Neural cell (in vitro differentiated cells): ENCODE results near the gene DAPK2. TPM values are rescaled to one million over a fixed set of nuclear protein-coding genes. Genes with fewer than 3 reads are reported as not detected.

Experiments
- H2AFZ ChIP-seq: fragments of 200-600, 300-800 bp; sonication (generic), shearing (Covaris generic); 2 replicates; pipeline ENCODE4 v1.6.0; 2014; ENCODE audit warnings: low read depth, mild to moderate bottlenecking, antibody characterized with exemption, low read length, moderate library complexity
- H3F3A ChIP-seq: fragments of 200-600 bp; shearing (Covaris generic); 2 replicates; pipeline ENCODE4 v1.6.1; 2016; ENCODE audit warnings: mild to moderate bottlenecking, moderate library complexity, mixed read lengths, antibody characterized with exemption, low read length; ENCODE audit not compliant: insufficient read depth, poor library complexity, severe bottlenecking
- H3K27ac ChIP-seq: fragments of 200-600, 300-800 bp; sonication (generic), shearing (Covaris generic); 2 replicates; pipeline ENCODE4 v1.5.1; 2014; ENCODE audit warnings: mild to moderate bottlenecking, low read length, moderate library complexity
- H3K27me3 ChIP-seq: fragments of 300-800, 200-600 bp; sonication (generic), shearing (Covaris generic); 2 replicates; pipeline ENCODE4 v1.6.0; 2014; ENCODE audit warnings: mild to moderate bottlenecking, low read depth, low read length, moderate library complexity; ENCODE audit not compliant: insufficient read depth
- H3K36me3 ChIP-seq: fragments of 300-800, 200-600 bp; sonication (generic), shearing (Covaris generic); 2 replicates; pipeline ENCODE4 v1.5.1; 2014; ENCODE audit warnings: mild to moderate bottlenecking, antibody characterized with exemption, low read length, moderate library complexity; ENCODE audit not compliant: insufficient read depth
- H3K4me2 ChIP-seq: fragments of 300-800, 200-600 bp; sonication (generic), shearing (Covaris generic); 2 replicates; pipeline ENCODE4 v1.6.0; 2014; ENCODE audit warnings: mild to moderate bottlenecking, low read length
- H3K4me3 ChIP-seq: fragments of 300-800, 200-600 bp; sonication (generic), shearing (Covaris generic); 2 replicates; pipeline ENCODE4 v1.5.1; 2014; ENCODE audit warnings: mild to moderate bottlenecking, low read length, moderate library complexity
- H3K79me2 ChIP-seq: fragments of 200-600 bp; shearing (Covaris generic); replicated peaks from 2 replicates; pipeline ENCODE4 v1.6.0; 2014; ENCODE audit warnings: mild to moderate bottlenecking, low read length, moderate library complexity; ENCODE audit not compliant: insufficient read depth
- H3K9ac ChIP-seq: fragments of 300-800, 200-600 bp; sonication (generic), shearing (Covaris generic); 2 replicates; pipeline ENCODE4 v1.6.1; 2016; ENCODE audit warnings: mild to moderate bottlenecking, low read length, mixed read lengths
- H3K9me2 ChIP-seq: fragments of 200-600 bp; shearing (Covaris generic); 2 replicates; pipeline ENCODE4 v1.6.1; 2016; ENCODE audit warnings: mild to moderate bottlenecking, low read length, mixed read lengths; ENCODE audit not compliant: insufficient read depth
- H3K9me3 ChIP-seq: fragments of 200-600, 300-800 bp; sonication (generic), shearing (Covaris generic); 2 replicates; pipeline ENCODE4 v1.6.1; 2016; ENCODE audit warnings: mild to moderate bottlenecking, mixed run types, low read length, moderate library complexity, mixed read lengths
- H4K20me1 ChIP-seq: fragments of 200-600 bp; shearing (Covaris generic); 2 replicates; pipeline ENCODE4 v1.6.1; 2016; ENCODE audit warnings: mild to moderate bottlenecking, mixed run types; ENCODE audit not compliant: insufficient read depth
- EP300 ChIP-seq: fragments of 450-650 bp; conservative IDR thresholded peaks from 2 replicates; pipeline ENCODE4 v1.6.1; 2014; ENCODE audit warnings: antibody characterized with exemption, mild to moderate bottlenecking, moderate library complexity; ENCODE audit not compliant: poor library complexity, severe bottlenecking
- EZH2 ChIP-seq: fragments of 200-600, 300-800 bp; shearing (Covaris generic), sonication (generic); IDR thresholded peaks from 2 replicates; pipeline ENCODE4 v1.6.1; 2014; ENCODE audit warnings: antibody characterized with exemption, low read length, borderline replicate concordance, mild to moderate bottlenecking; ENCODE audit not compliant: insufficient read depth, poor library complexity, severe bottlenecking
- MXI1 ChIP-seq: fragments of 450-650 bp; conservative IDR thresholded peaks from 2 replicates; pipeline ENCODE4 v1.6.1; 2014; ENCODE audit warnings: antibody characterized with exemption, mild to moderate bottlenecking; ENCODE audit not compliant: poor library complexity, severe bottlenecking
- POLR2AphosphoS5 ChIP-seq: IDR thresholded peaks from 2 replicates; pipeline ENCODE4 v1.6.1; 2012
- RAD21 ChIP-seq: fragments of 450-650 bp; conservative IDR thresholded peaks from 2 replicates; pipeline ENCODE4 v1.6.1; 2014; ENCODE audit warnings: antibody characterized with exemption, mild to moderate bottlenecking, moderate library complexity
- SMC3 ChIP-seq: fragments of 450-650 bp; conservative IDR thresholded peaks from 2 replicates; pipeline ENCODE4 v1.6.1; 2014; ENCODE audit warnings: antibody characterized with exemption, mild to moderate bottlenecking, moderate library complexity; ENCODE audit not compliant: poor library complexity
- TAF1 ChIP-seq: IDR thresholded peaks from 2 replicates; pipeline ENCODE4 v1.6.1; 2012; ENCODE audit warnings: low read depth
- polyA plus RNA-seq: library from polyadenylated mRNA; depleted of rRNA; stranded (reverse); fragments of >200 nt; gene quantifications from 2 replicates; pipeline ENCODE4 v1.2.3, GENCODE V29; 2014
- TF ChIP-seq, protein P1 (sequence below): fragments of 450-650 bp; IDR thresholded peaks from 2 replicates; pipeline ENCODE4 v1.5.1; 2014; ENCODE audit warnings: antibody characterized with exemption, mild to moderate bottlenecking, moderate library complexity; ENCODE audit not compliant: poor library complexity, severe bottlenecking
- TF ChIP-seq, protein P2 (sequence below): IDR thresholded peaks from 2 replicates; pipeline ENCODE4 v1.6.1; 2012; ENCODE audit warnings: borderline replicate concordance

Gene DAPK2
- polyA plus RNA-seq, 1 donor from 2014 or later = 0.78 TPM

DNA sequence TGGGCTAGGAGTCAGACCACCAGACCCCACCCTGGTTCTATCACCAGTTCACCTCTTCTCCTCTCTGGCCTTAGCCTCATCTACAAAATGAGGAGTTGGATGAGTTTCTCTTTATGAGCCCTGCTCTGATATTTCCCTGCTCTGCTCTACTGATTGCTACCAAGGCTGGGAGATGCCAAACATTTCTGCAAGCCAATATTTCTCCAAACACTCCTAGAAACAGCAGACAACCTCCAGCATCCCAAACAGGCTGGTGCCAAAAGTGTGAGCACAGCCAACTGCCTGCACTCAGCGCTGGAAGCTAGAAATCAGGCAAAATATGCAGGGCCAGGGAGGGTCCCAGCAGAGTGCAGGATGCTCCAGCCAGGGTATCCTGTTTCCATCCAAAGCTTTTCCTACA, 10.8 kb downstream of the DAPK2 start:
- no peak overlapping the region for H3K9ac ChIP-seq
- no peaks in the 10 kb centered on the region for H4K20me1 ChIP-seq
- H3K36me3 ChIP-seq = no peaks in the 10 kb centered on the region
- H3K27me3 ChIP-seq = no peaks in the 10 kb centered on the region
- no peaks in the 10 kb centered on the region for H3K9me3 ChIP-seq
- no peaks in the 10 kb centered on the region for H3F3A ChIP-seq
- TF ChIP-seq MXI1 (no peak), EP300 (no peak)
- H3K4me3 ChIP-seq = no peak overlapping the region
- H3K79me2 ChIP-seq = no peaks in the 10 kb centered on the region
- H3K9me2 ChIP-seq = no peaks in the 10 kb centered on the region
- H3K27ac ChIP-seq = no peak overlapping the region
- H2AFZ ChIP-seq = no peak overlapping the region
- H3K4me2 ChIP-seq = no peak overlapping the region

DNA sequence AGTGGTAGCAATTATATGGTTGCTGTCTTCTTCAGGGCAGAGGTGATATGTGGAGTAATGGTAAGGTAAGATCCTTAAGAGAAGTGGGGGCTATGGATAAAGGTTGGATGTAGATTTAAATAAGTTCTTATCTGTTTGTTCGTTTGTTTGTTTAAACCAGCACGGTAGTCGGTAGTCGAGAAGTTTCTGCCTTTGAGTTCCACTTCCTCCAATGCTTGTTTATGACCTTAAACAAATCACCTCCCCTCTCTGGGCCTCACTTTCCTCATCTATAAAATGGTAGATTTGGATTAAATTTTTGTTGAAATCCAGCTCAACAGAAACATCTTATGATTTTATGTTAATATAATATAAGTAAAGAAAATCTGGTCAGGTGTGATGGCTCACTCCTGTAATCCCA, 11.8 kb downstream of the DAPK2 start:
- Histone ChIP-seq H3K27ac (no peak overlapping the region), H2AFZ (no peak overlapping the region), H3K27me3 (no peaks in the 10 kb centered on the region), H3F3A (no peaks in the 10 kb centered on the region), H3K9me2 (no peaks in the 10 kb centered on the region), H3K9ac (no peak overlapping the region), H3K36me3 (no peaks in the 10 kb centered on the region), H3K4me3 (no peak overlapping the region), H3K4me2 (no peak overlapping the region), H3K9me3 (no peaks in the 10 kb centered on the region), H3K79me2 (no peaks in the 10 kb centered on the region), H4K20me1 (no peaks in the 10 kb centered on the region)
- TF ChIP-seq, protein P1, sequence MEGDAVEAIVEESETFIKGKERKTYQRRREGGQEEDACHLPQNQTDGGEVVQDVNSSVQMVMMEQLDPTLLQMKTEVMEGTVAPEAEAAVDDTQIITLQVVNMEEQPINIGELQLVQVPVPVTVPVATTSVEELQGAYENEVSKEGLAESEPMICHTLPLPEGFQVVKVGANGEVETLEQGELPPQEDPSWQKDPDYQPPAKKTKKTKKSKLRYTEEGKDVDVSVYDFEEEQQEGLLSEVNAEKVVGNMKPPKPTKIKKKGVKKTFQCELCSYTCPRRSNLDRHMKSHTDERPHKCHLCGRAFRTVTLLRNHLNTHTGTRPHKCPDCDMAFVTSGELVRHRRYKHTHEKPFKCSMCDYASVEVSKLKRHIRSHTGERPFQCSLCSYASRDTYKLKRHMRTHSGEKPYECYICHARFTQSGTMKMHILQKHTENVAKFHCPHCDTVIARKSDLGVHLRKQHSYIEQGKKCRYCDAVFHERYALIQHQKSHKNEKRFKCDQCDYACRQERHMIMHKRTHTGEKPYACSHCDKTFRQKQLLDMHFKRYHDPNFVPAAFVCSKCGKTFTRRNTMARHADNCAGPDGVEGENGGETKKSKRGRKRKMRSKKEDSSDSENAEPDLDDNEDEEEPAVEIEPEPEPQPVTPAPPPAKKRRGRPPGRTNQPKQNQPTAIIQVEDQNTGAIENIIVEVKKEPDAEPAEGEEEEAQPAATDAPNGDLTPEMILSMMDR = no peak
- no peak for TF ChIP-seq TAF1
- TF ChIP-seq EZH2 = no peak
- no peak for TF ChIP-seq MXI1
- TF ChIP-seq POLR2AphosphoS5 = no peak
- TF ChIP-seq, protein P2, sequence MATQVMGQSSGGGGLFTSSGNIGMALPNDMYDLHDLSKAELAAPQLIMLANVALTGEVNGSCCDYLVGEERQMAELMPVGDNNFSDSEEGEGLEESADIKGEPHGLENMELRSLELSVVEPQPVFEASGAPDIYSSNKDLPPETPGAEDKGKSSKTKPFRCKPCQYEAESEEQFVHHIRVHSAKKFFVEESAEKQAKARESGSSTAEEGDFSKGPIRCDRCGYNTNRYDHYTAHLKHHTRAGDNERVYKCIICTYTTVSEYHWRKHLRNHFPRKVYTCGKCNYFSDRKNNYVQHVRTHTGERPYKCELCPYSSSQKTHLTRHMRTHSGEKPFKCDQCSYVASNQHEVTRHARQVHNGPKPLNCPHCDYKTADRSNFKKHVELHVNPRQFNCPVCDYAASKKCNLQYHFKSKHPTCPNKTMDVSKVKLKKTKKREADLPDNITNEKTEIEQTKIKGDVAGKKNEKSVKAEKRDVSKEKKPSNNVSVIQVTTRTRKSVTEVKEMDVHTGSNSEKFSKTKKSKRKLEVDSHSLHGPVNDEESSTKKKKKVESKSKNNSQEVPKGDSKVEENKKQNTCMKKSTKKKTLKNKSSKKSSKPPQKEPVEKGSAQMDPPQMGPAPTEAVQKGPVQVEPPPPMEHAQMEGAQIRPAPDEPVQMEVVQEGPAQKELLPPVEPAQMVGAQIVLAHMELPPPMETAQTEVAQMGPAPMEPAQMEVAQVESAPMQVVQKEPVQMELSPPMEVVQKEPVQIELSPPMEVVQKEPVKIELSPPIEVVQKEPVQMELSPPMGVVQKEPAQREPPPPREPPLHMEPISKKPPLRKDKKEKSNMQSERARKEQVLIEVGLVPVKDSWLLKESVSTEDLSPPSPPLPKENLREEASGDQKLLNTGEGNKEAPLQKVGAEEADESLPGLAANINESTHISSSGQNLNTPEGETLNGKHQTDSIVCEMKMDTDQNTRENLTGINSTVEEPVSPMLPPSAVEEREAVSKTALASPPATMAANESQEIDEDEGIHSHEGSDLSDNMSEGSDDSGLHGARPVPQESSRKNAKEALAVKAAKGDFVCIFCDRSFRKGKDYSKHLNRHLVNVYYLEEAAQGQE = no peak
- no peak for TF ChIP-seq EP300
- no peak for TF ChIP-seq SMC3
- TF ChIP-seq RAD21 = no peak

DNA sequence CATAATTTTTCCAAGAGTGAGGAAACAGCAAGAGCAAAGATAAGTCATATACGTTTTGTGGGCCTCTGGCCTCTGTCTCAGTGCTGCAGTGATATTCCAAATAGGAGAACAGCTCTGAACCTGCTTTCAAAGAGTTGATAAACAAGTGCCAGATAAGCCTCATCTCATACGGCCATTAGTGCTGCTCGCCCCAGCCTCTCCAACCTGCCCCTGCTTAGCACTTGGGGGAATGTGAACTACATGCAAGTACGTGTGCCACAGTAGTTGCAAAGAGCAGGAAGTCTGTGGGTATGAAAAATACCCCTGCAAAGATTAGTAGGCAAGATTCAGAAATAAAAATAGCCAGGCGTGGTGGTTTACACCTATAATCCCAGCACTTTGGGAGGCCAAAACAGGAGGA, 14.0 kb downstream of the DAPK2 start:
- no peaks in the 10 kb centered on the region for H3K9me2 ChIP-seq
- no peak overlapping the region for H3K9ac ChIP-seq
- no peaks in the 10 kb centered on the region for H4K20me1 ChIP-seq
- H3K4me3 ChIP-seq = no peak overlapping the region
- H3F3A ChIP-seq = no peaks in the 10 kb centered on the region
- no peaks in the 10 kb centered on the region for H3K36me3 ChIP-seq
- no peak overlapping the region for H3K4me2 ChIP-seq
- no peak overlapping the region for H2AFZ ChIP-seq
- TF ChIP-seq RAD21 = no peak
- H3K79me2 ChIP-seq = no peaks in the 10 kb centered on the region
- H3K9me3 ChIP-seq = no peaks in the 10 kb centered on the region
- no peak overlapping the region for H3K27ac ChIP-seq
- no peaks in the 10 kb centered on the region for H3K27me3 ChIP-seq
